ENCODE measurements around the gene HSPA6. TPM values are rescaled to one million over a fixed set of nuclear protein-coding genes. Genes with fewer than 3 reads are reported as not detected.
"Not testable (repeated sequence)": the region's sequence is repeated elsewhere in the genome, so short reads cannot be mapped to it uniquely, and the experiment has no call there.

The HSPA6 gene
- total and polyA plus RNA-seq, 10 donors = 3.6 to 52.2 (median 18.4) TPM

DNA sequence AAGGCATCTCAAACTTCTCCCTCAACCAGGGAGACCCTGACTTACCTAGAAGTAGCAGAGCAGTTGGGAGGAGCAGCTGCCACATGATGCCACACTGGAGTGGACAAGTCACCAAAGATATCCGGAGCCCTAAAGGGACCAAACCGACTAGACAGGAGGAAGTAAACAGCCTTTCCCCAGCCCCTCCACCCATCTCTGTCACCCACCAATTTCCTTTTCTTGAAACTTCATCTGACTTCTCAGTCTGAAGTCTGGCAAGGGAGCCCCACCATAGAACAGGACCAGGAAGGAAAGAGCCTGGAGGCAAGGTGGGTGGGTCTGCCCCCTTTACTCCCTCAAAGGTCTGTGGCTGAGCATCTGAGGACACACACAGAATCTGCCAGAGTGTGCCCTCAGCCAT is 25.3 kb downstream of the HSPA6 start, which contains the start of gene FCGR3A:
FCGR3A (minus strand) TSS at position 167 of the 400 bp plus-strand sequence; CDS start at position 85, 82 bp downstream.
- no peak for TF ChIP-seq POLR2A (IDR thresholded peaks at IDR 0.05)
- TF ChIP-seq, protein P1, sequence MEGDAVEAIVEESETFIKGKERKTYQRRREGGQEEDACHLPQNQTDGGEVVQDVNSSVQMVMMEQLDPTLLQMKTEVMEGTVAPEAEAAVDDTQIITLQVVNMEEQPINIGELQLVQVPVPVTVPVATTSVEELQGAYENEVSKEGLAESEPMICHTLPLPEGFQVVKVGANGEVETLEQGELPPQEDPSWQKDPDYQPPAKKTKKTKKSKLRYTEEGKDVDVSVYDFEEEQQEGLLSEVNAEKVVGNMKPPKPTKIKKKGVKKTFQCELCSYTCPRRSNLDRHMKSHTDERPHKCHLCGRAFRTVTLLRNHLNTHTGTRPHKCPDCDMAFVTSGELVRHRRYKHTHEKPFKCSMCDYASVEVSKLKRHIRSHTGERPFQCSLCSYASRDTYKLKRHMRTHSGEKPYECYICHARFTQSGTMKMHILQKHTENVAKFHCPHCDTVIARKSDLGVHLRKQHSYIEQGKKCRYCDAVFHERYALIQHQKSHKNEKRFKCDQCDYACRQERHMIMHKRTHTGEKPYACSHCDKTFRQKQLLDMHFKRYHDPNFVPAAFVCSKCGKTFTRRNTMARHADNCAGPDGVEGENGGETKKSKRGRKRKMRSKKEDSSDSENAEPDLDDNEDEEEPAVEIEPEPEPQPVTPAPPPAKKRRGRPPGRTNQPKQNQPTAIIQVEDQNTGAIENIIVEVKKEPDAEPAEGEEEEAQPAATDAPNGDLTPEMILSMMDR (IDR thresholded peaks at IDR 0.05 in 8 of 11, conservative IDR thresholded peaks at IDR 0.05 in 3 of 11) = no peak
- peak in 1 of 3 donors; percentile 37 for TF ChIP-seq POLR2AphosphoS5 (IDR thresholded peaks at IDR 0.05)
- Histone ChIP-seq H3K36me3 (no peaks in the 10 kb centered on the region), H3K4me3 (peak within 1 kb of the TSS in 3 of 8 donors; percentile 15 to 59 (median 17)), H3K4me1 (peaks cover 0 to 13% (median 3%) of the 10 kb centered on the region in 6 donors), H3K9me3 (no peaks in the 10 kb centered on the region), H3K27ac (peak within 1 kb of the TSS in 7 of 8 donors; percentile 46 to 87 (median 68)), H3K27me3 (replicated peaks in 1 of 7) (peaks cover 0 to 4% (median 0%) of the 10 kb centered on the region in 7 donors)
- intact Hi-C loops (cut with DNase I; ENCODE audit: low total_unique reads) = no loop called here
- 27 to 75% (median 46%) methylated on average over 2 of the region's 2 CpGs for WGBS, 5 donors
- no peak for DNase-seq

DNA sequence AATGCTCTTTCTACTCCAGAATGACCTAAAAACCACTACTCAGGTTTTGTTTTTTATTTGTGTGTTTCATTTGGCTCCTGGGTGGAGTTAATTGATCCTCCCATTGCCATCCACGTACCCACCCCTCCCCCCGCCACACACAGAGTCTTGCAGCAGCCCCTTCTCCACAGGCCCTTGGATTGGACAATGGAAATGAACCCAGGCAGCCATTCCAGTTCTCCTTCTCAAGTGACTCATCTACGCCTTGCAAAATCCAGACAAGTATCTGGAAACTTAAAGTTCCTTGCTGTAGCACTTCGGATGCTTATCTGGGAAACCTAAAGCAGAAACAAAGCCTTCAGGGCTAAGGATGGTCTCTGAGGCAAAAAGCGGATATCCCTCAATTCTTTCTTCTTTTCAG is 26.6 kb downstream of the HSPA6 start:
- H3K27ac ChIP-seq = peak overlapping the region in 3 of 8 donors; percentile 75 to 87 (median 80)
- H3K4me3 ChIP-seq = peak overlapping the region in 1 of 8 donors; percentile 58
- intact Hi-C loops (cut with DNase I; ENCODE audit: low total_unique reads); DNase-seq; H3K27me3 ChIP-seq (replicated peaks in 1 of 7); H3K36me3 ChIP-seq; H3K9me3 ChIP-seq: not testable (repeated sequence)
- peaks cover 0 to 13% (median 4%) of the 10 kb centered on the region in 6 donors for H3K4me1 ChIP-seq
- 88 to 94% (median 89%) methylated on average over 5 of the region's 5 CpGs for WGBS, 5 donors

DNA sequence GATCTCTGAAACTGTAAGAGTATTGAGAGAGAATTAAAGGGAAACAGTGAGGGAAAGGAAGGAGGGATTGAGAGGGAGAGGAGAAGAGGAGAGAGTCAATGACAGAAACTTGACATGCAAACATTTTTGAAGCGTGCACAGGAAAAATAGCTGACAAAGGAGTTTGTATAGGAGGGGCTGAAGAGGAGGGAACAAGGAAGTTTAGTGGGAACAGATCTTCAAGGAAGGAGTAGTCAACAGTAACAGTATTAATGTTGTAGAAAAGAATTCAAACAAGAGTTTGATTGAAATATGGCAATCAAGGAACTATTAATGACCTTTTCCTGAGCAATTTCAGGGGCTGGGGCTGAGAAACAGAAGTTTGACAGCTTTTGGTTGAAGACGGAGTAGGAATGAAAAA is 29.3 kb downstream of the HSPA6 start:
- H3K36me3 ChIP-seq; H3K4me3 ChIP-seq; intact Hi-C loops (cut with DNase I; ENCODE audit: low total_unique reads); H3K27me3 ChIP-seq (replicated peaks in 1 of 7); DNase-seq; H3K9me3 ChIP-seq: not testable (repeated sequence)
- WGBS, 5 donors = 82 to 100% (median 86%) methylated on average over 1 to 2 of the region's 2 CpGs
- peak overlapping the region in 5 of 8 donors; percentile 81 to 90 (median 88) for H3K27ac ChIP-seq
- peaks cover 0 to 16% (median 5%) of the 10 kb centered on the region in 6 donors for H3K4me1 ChIP-seq

DNA sequence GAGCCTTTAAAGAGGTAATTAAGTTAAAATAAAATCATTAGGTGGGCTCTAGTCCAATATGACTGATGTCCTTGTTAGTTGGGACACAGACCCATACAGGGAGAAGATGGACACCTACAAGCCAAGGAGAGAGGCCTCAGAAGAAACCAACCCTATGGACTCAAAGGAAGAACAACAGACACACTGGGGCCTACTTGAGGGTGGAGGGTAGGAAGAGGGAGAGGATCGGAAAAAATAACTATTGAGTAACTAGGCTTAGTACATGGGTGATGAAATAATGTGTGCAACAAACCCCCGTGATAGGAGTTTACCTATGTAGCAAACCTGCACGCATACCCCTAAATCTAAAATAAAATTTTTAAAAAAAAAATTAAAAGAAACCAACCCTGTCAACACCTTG is 30.0 kb downstream of the HSPA6 start:
- intact Hi-C loops (cut with DNase I; ENCODE audit: low total_unique reads); DNase-seq; H3K9me3 ChIP-seq; H3K36me3 ChIP-seq; H3K27me3 ChIP-seq (replicated peaks in 1 of 7): not testable (repeated sequence)
- 48 to 86% (median 71%) methylated on average over 3 of the region's 3 CpGs for WGBS, 5 donors
- Histone ChIP-seq H3K4me3 (peak overlapping the region in 1 of 8 donors; percentile 48), H3K27ac (peak overlapping the region in 7 of 8 donors; percentile 67 to 90 (median 82)), H3K4me1 (peaks cover 0 to 16% (median 5%) of the 10 kb centered on the region in 6 donors)

DNA sequence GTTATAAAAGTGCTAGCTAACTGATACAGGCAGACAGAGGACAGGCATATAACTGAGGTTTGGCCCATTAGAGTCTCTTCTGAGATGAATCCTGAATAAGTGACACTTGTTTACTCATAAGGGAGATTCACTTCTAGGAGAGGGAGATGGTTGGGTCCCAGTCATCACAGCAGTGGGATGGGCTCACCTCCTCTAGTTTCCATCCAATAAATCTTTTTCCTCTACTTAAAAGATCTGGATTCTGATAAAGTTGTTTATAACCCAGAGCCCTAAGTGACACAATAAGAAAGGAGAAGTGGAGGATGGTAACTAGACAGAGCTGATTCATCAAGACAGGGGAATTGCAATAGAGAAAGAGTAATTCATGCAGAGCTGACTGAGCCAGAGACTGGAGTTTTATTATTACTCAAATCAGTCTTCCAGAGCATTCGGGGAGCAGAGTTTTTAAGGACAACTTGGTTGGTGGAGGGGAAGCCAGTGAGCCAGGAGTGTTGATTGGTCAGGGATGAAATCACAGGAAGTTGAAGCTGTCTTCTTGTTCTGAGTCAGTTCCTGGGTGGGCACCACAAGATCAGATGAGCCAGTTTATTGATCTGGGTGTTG is 30.6 kb downstream of the HSPA6 start:
- H3K27me3 ChIP-seq (replicated peaks in 1 of 7); H3K9me3 ChIP-seq; H3K36me3 ChIP-seq; DNase-seq; intact Hi-C loops (cut with DNase I; ENCODE audit: low total_unique reads): not testable (repeated sequence)
- peak overlapping the region in 7 of 8 donors; percentile 67 to 90 (median 82) for H3K27ac ChIP-seq
- WGBS, 5 donors = 4 to 36% (median 10%) methylated on average over 1 of the region's 1 CpG
- peaks cover 0 to 16% (median 5%) of the 10 kb centered on the region in 6 donors for H3K4me1 ChIP-seq
- peak overlapping the region in 1 of 8 donors; percentile 48 for H3K4me3 ChIP-seq

DNA sequence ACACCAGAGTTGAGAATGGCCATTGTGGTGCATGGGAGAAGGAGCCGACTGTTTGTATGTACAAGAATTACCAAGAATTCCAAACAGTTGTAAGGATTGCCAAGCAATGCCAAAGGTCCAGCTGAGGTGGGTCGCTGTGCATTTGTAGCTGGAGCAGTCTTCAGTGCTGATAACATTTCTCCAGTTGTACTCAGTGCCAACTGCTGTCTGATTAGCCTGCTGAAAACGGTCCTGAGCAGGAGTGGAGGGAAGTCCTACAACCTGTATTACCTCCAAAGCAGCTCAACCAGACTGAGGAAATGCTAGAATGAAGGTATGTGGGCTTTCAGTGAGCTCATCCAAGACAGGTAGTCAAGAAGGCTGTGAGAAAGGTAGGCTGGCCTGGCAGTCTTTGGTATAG is 31.8 kb downstream of the HSPA6 start:
- 65 to 91% (median 79%) methylated on average over 3 of the region's 3 CpGs for WGBS, 5 donors
- H3K4me3 ChIP-seq; H3K36me3 ChIP-seq; H3K9me3 ChIP-seq; DNase-seq; H3K27me3 ChIP-seq (replicated peaks in 1 of 7); intact Hi-C loops (cut with DNase I; ENCODE audit: low total_unique reads): not testable (repeated sequence)
- Histone ChIP-seq H3K27ac (peak overlapping the region in 4 of 8 donors; percentile 81 to 90 (median 88)), H3K4me1 (peaks cover 0 to 20% (median 5%) of the 10 kb centered on the region in 6 donors)

DNA sequence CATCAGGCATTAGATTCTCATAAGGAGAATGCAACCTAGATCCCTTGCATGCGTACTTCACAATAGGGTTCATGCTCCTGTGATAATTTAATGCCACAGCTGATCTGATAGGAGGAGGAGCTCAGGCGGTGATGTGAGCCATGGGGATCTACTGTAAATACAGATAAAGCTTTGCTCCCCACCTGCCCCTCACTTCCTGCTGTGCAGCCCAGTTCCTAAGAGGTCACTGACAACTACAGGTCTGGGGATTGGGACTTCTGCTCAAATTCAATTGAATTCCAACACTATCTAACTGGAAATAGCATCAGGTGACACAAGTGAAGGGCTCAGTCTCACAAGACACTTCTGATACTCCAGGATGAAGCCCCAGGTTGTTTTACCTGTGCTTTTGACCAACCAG is 32.6 kb downstream of the HSPA6 start:
- H3K27ac ChIP-seq; DNase-seq; H3K9me3 ChIP-seq; H3K27me3 ChIP-seq (replicated peaks in 1 of 7); H3K4me3 ChIP-seq; H3K36me3 ChIP-seq; intact Hi-C loops (cut with DNase I; ENCODE audit: low total_unique reads): not testable (repeated sequence)
- H3K4me1 ChIP-seq = peaks cover 0 to 28% (median 7%) of the 10 kb centered on the region in 6 donors
- 60 to 100% (median 88%) methylated on average over 1 to 2 of the region's 2 CpGs; no CpG with 5 or more reads in 1 of the 5 donors for WGBS, 5 donors

DNA sequence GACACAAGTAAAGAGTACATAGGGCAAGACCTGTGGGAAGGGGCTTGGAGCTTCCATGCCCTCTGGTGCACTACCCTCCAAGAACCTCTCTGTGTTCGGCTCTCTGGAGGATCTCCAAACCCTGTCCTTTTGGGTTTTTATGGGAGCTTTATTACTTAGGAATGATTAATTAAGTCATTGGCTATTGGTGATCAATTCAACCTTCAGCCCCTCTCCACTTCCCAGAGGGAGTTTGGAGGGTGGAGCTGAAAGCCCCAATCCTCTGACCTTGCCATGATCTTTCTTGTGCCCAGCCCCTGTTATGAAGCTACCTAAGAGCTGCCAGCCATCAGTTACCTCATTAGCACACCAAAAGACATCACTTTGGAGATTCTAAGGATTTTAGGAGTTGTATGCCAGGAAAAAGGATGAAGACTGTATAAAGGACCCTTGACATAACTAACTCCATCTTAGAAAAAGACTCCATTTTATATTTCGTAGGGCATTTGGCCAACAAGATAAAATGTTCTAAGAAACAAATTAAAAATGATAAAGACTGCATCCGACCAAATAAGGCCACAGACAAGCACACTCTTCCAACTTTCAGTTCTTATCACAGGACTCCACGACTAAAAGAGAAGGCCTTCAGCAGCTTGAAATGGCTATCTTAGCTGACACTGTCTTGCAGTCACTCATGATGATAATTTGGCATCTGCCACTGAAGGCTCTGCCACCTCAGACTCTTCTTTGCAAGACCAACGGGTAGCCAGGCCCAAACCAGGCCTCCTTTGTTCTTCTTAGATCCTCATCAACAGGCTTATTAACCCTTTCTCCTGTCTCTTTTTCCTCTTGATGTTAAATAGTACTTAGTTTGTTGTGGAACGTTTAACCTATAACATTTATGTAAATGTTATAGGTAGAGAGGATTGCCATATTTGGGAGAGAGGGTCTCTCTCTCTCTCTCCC is 33.4 kb downstream of the HSPA6 start:
- DNase-seq; H3K4me3 ChIP-seq; H3K36me3 ChIP-seq; H3K9me3 ChIP-seq; intact Hi-C loops (cut with DNase I; ENCODE audit: low total_unique reads); H3K27me3 ChIP-seq (replicated peaks in 1 of 7); H3K27ac ChIP-seq: not testable (repeated sequence)
- H3K4me1 ChIP-seq = peaks cover 0 to 28% (median 7%) of the 10 kb centered on the region in 6 donors
- WGBS, 5 donors = 70 to 88% (median 79%) methylated on average over 5 to 6 of the region's 6 CpGs

Measured in spleen (tissue), 11 donors.